Measurements from ENCODE around the gene TRIM28. TPM values are rescaled to one million over a fixed set of nuclear protein-coding genes. Genes with fewer than 3 reads are reported as not detected.

Gene TRIM28
- total RNA-seq, 2 experiments from 2014 or later, result 549 to 553 TPM

DNA sequence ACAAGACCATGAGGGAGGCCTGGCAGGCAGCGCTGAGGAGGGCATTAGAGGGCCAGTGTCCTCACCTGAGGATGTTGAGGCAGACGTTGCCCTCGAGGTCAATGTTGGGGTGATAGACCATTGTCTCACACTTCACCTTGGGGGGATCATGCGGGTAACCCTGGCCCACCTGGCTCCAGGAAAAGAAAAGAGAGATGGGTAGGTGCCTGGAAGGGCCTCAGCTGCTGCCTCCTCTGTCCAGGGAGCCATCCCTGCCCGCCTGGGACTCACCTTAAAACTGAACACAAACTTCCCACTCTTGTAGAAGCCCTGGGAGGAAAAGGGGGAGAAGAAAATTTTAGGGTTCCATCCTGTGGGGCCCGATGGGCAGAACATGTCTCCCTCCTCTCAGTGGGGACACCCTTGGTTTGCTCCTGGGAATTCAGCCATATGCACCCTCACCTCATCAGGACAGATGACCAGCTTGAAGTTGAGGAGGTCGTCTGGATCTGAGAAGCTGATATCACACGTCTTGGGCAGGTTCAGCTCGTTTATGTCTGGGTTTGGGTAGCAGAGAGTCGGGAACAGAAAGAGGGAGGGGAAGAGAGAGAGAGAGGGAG is 12.9 kb downstream of the TRIM28 start:
- Mint-ChIP-seq H3K4me1 (ENCODE audit: low read depth) (peaks cover 81% of the 10 kb centered on the region), H3K36me3 (ENCODE audit: low read depth) (peaks cover 69% of the 10 kb centered on the region), H3K4me3 (peak overlapping the region; percentile 83), H3K9me3 (no peaks in the 10 kb centered on the region), H3K27ac (peak overlapping the region; percentile 96), H3K27me3 (no peaks in the 10 kb centered on the region)
- Histone ChIP-seq H3K36me3 (ENCODE audit: insufficient read depth, low read length) (peaks cover 41% of the 10 kb centered on the region), H3K27ac (ENCODE audit: low read depth in 1 of 2, low read length in 2 of 2) (peak overlapping the region in 1 of 2 donors; percentile 80), H3K4me1 (ENCODE audit: insufficient read depth, low read length) (peaks cover 79% of the 10 kb centered on the region), H3K9me3 (ENCODE audit: control insufficient read depth in 1 of 2, insufficient read depth in 1 of 2, low read length in 2 of 2) (no peaks in the 10 kb centered on the region), H3K4me3 (ENCODE audit: low read length) (peak overlapping the region; percentile 70), H3K27me3 (ENCODE audit: control insufficient read depth in 1 of 2, insufficient read depth in 2 of 2, low read length in 2 of 2) (no peaks in the 10 kb centered on the region)
- DNase-seq (no peak), ATAC-seq (ENCODE audit: poor library complexity) (no peak)
- CTCF ChIA-PET, result no interaction called here
- POLR2A ChIA-PET, result interaction anchor here (3.2 kb wide), 1 partner anchor 37 kb away, joined by 29 read pairs; the partner anchor contains the start of gene ZBTB45
- TF ChIP-seq, protein P1, sequence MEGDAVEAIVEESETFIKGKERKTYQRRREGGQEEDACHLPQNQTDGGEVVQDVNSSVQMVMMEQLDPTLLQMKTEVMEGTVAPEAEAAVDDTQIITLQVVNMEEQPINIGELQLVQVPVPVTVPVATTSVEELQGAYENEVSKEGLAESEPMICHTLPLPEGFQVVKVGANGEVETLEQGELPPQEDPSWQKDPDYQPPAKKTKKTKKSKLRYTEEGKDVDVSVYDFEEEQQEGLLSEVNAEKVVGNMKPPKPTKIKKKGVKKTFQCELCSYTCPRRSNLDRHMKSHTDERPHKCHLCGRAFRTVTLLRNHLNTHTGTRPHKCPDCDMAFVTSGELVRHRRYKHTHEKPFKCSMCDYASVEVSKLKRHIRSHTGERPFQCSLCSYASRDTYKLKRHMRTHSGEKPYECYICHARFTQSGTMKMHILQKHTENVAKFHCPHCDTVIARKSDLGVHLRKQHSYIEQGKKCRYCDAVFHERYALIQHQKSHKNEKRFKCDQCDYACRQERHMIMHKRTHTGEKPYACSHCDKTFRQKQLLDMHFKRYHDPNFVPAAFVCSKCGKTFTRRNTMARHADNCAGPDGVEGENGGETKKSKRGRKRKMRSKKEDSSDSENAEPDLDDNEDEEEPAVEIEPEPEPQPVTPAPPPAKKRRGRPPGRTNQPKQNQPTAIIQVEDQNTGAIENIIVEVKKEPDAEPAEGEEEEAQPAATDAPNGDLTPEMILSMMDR (IDR thresholded peaks at IDR 0.05), result no peak
- intact Hi-C loops (cut with DNase I, micrococcal nuclease), result no loop called here

GRCh38 chr19:58557221-58558065 is 13.6 kb downstream of the TRIM28 start:
- H3K27me3 Mint-ChIP-seq, result no peaks in the 10 kb centered on the region
- peak overlapping the region; percentile 96 for H3K27ac Mint-ChIP-seq
- intact Hi-C loops (cut with DNase I, micrococcal nuclease), result loop anchor here in 1 of 2 experiments (1.0 kb wide), 1 partner anchor 13 kb away; the partner anchor contains the start of gene TRIM28
- Histone ChIP-seq H3K4me3 (ENCODE audit: low read length) (peak overlapping the region; percentile 70), H3K27ac (ENCODE audit: low read depth in 1 of 2, low read length in 2 of 2) (peak overlapping the region; percentile 77 to 80), H3K9me3 (ENCODE audit: control insufficient read depth in 1 of 2, insufficient read depth in 1 of 2, low read length in 2 of 2) (no peaks in the 10 kb centered on the region), H3K36me3 (ENCODE audit: insufficient read depth, low read length) (peaks cover 33% of the 10 kb centered on the region), H3K4me1 (ENCODE audit: insufficient read depth, low read length) (peaks cover 84% of the 10 kb centered on the region), H3K27me3 (ENCODE audit: control insufficient read depth in 1 of 2, insufficient read depth in 2 of 2, low read length in 2 of 2) (no peaks in the 10 kb centered on the region)
- ATAC-seq (ENCODE audit: poor library complexity) (no peak), DNase-seq (peak in 2 of 14 experiments; percentile 30 to 44)
- H3K4me1 Mint-ChIP-seq (ENCODE audit: low read depth), result peaks cover 85% of the 10 kb centered on the region
- peak overlapping the region; percentile 93 for H3K4me3 Mint-ChIP-seq
- TF ChIP-seq, protein P1 (IDR thresholded peaks at IDR 0.05), result no peak
- POLR2A ChIA-PET, result interaction anchor here (2.4 to 3.2 kb wide), 2 partner anchors 13 to 37 kb away, joined by 22 to 29 read pairs; partner anchors contain the start of genes TRIM28 and ZBTB45
- no peaks in the 10 kb centered on the region for H3K9me3 Mint-ChIP-seq
- CTCF ChIA-PET, result interaction anchor here (1.4 kb wide), 1 partner anchor 43 kb away, joined by 4 read pairs; no protein-coding TSS in a partner anchor
- peaks cover 62% of the 10 kb centered on the region for H3K36me3 Mint-ChIP-seq (ENCODE audit: low read depth)

DNA sequence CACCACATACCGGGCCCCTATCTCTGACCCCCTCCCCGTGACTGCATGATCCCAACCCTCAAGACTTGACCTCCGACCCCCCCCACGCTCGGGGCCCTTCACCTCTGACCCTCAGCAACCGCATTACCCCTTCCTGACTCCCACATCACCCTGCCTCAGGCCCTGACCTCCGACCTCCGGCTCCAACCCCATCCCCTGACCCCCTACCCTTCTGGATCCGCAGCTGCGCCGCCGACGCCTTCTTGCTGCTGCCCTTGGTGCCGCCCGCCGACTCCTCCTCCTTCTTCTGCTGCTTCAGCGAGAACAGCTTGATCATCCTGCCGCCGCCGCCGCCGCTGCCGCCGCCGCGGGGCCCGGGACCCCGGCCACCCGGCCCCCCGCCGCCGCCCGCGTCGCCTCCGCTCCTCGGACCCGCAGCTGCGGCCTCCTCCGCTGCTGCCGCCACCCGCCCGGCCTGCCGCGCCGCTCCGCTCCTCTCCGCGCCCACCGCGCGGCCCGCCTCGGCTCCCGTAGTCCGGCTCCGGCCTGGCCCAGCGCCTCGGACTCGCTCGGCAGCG is 14.3 kb downstream of the TRIM28 start, which contains the start of gene UBE2M:
Gene UBE2M (minus strand): TSS at position 546 of the 557 bp plus-strand sequence. CDS start 230 bp downstream, at position 316.
- Histone ChIP-seq H3K27me3 (ENCODE audit: control insufficient read depth in 1 of 2, insufficient read depth in 2 of 2, low read length in 2 of 2) (no peaks in the 10 kb centered on the region), H3K36me3 (ENCODE audit: insufficient read depth, low read length) (peaks cover 26% of the 10 kb centered on the region), H3K9me3 (ENCODE audit: control insufficient read depth in 1 of 2, insufficient read depth in 1 of 2, low read length in 2 of 2) (no peaks in the 10 kb centered on the region), H3K4me3 (ENCODE audit: low read length) (peak within 1 kb of the TSS; percentile 76), H3K4me1 (ENCODE audit: insufficient read depth, low read length) (peaks cover 89% of the 10 kb centered on the region), H3K27ac (ENCODE audit: low read depth in 1 of 2, low read length in 2 of 2) (peak within 1 kb of the TSS; percentile 88 to 96)
- Mint-ChIP-seq H3K4me1 (ENCODE audit: low read depth) (peaks cover 80% of the 10 kb centered on the region), H3K4me3 (peak within 1 kb of the TSS; percentile 98), H3K27me3 (no peaks in the 10 kb centered on the region), H3K9me3 (no peaks in the 10 kb centered on the region), H3K27ac (peak within 1 kb of the TSS; percentile 96), H3K36me3 (ENCODE audit: low read depth) (peaks cover 55% of the 10 kb centered on the region)
- DNase-seq, result peak in 12 of 14 experiments; percentile 41 to 82 (median 59)
- TF ChIP-seq, protein P1 (IDR thresholded peaks at IDR 0.05), result no peak
- intact Hi-C loops (cut with DNase I, micrococcal nuclease), result loop anchor here in 1 of 2 experiments (1.0 kb wide), 1 partner anchor 14 kb away; the partner anchor contains the start of gene TRIM28
- CTCF ChIA-PET, result interaction anchor here (1.0 to 1.4 kb wide), 2 partner anchors 39 to 44 kb away, joined by 3 to 4 read pairs; partner anchors contain the start of gene ZBTB45
- POLR2A ChIA-PET, result interaction anchor here (2.4 to 7.0 kb wide), 3 partner anchors 14 to 38 kb away, joined by 22 to 63 read pairs (median 29); partner anchors contain the start of genes MZF1, TRIM28 and ZBTB45
- peak; percentile 25 for ATAC-seq (ENCODE audit: poor library complexity)
